ENCODE data around the gene TSPAN5. TPM values are rescaled to one million over a fixed set of nuclear protein-coding genes. Genes with fewer than 3 reads are reported as not detected.
"Not testable (repeated sequence)": the region's sequence is repeated elsewhere in the genome, so short reads cannot be mapped to it uniquely, and the experiment has no call there.

The TSPAN5 gene
- polyA plus RNA-seq, 3 donors = 24.8 to 26.3 (median 25.7) TPM

GRCh38 chr4:98558471-98559169 is 99.8 kb downstream of the TSPAN5 start:
- DNase-seq (ENCODE audit: low read depth in 3 of 3, low spot score in 2 of 3) = no peak

GRCh38 chr4:98557194-98557892 is 101.1 kb downstream of the TSPAN5 start:
- DNase-seq (ENCODE audit: low read depth in 3 of 3, low spot score in 2 of 3) = no peak

- DNase-seq (ENCODE audit: low read depth in 3 of 3, low spot score in 2 of 3) = no peak
Observed at GRCh38 chr4:98556451-98556850, 102.0 kb downstream of the TSPAN5 start.

- DNase-seq (ENCODE audit: low read depth in 3 of 3, low spot score in 2 of 3) = no peak
Observed at GRCh38 chr4:98555798-98556445, 102.5 kb downstream of the TSPAN5 start.

- DNase-seq (ENCODE audit: low read depth in 3 of 3, low spot score in 2 of 3) = no peak
Observed at GRCh38 chr4:98546910-98547594, 111.4 kb downstream of the TSPAN5 start.

- DNase-seq (ENCODE audit: low read depth in 3 of 3, low spot score in 2 of 3) = no peak
Observed at GRCh38 chr4:98544818-98545414, 113.5 kb downstream of the TSPAN5 start.

- no peak for DNase-seq (ENCODE audit: low read depth in 3 of 3, low spot score in 2 of 3)
Observed at GRCh38 chr4:98544141-98544817, 114.1 kb downstream of the TSPAN5 start.

- no peak for DNase-seq (ENCODE audit: low read depth in 3 of 3, low spot score in 2 of 3)
Observed at GRCh38 chr4:98542011-98542410, 116.4 kb downstream of the TSPAN5 start.

- no peak for DNase-seq (ENCODE audit: low read depth in 3 of 3, low spot score in 2 of 3)
Observed at GRCh38 chr4:98540803-98541202, 117.6 kb downstream of the TSPAN5 start.

- DNase-seq (ENCODE audit: low read depth in 3 of 3, low spot score in 2 of 3) = no peak
Observed at GRCh38 chr4:98539741-98540140, 118.7 kb downstream of the TSPAN5 start.

GRCh38 chr4:98539299-98539698 is 119.1 kb downstream of the TSPAN5 start:
- DNase-seq (ENCODE audit: low read depth in 3 of 3, low spot score in 2 of 3) = no peak

- no peak for DNase-seq (ENCODE audit: low read depth in 3 of 3, low spot score in 2 of 3)
Observed at GRCh38 chr4:98536631-98537030, 121.8 kb downstream of the TSPAN5 start.

GRCh38 chr4:98534146-98534545 is 124.3 kb downstream of the TSPAN5 start:
- not testable (repeated sequence) for DNase-seq (ENCODE audit: low read depth in 3 of 3, low spot score in 2 of 3)

- no peak for DNase-seq (ENCODE audit: low read depth in 3 of 3, low spot score in 2 of 3)
Observed at GRCh38 chr4:98530572-98530971, 127.8 kb downstream of the TSPAN5 start.

- DNase-seq (ENCODE audit: low read depth in 3 of 3, low spot score in 2 of 3) = no peak
Observed at GRCh38 chr4:98529970-98530569, 128.3 kb downstream of the TSPAN5 start.

GRCh38 chr4:98528882-98529281 is 129.5 kb downstream of the TSPAN5 start:
- no peak for DNase-seq (ENCODE audit: low read depth in 3 of 3, low spot score in 2 of 3)

- no peak for DNase-seq (ENCODE audit: low read depth in 3 of 3, low spot score in 2 of 3)
Observed at GRCh38 chr4:98527534-98528269, 130.7 kb downstream of the TSPAN5 start.

- DNase-seq (ENCODE audit: low read depth in 3 of 3, low spot score in 2 of 3) = no peak
Observed at GRCh38 chr4:98524230-98524629, 134.2 kb downstream of the TSPAN5 start.

All from right renal cortex interstitium (tissue), 3 donors.